ENCODE results near the gene RHBDD2.
A peak's percentile ranks its signal among the peaks of the same experiment; 100 is the strongest.

RHBDD2 gene

DNA sequence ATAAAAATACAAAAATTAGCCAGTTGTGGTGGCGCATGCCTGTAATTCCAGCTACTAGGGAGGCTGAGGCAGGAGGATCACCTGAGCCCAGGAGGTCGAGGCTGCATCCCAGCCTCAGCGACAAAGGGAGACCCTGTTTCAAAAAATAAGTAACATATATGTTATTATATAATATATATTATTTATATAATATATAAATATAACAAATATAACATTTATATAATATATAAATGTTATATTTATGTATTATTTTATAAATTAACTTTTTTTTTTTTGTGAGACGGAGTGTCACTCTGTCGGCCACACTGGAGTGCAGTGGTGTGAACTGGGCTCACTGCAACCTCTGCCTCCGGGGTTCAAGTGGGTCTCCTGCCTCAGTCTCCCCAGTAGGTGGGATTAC is 34.6 kb downstream of the RHBDD2 start:
- ChIA-PET POLR2A (no interaction called here), CTCF (interaction anchor here (1.2 kb wide), 1 partner anchor 10 kb away, joined by 7 read pairs; no protein-coding TSS in a partner anchor)
- DNase-seq (ENCODE audit: extremely low spot score): no peak
- TF ChIP-seq, protein P1, sequence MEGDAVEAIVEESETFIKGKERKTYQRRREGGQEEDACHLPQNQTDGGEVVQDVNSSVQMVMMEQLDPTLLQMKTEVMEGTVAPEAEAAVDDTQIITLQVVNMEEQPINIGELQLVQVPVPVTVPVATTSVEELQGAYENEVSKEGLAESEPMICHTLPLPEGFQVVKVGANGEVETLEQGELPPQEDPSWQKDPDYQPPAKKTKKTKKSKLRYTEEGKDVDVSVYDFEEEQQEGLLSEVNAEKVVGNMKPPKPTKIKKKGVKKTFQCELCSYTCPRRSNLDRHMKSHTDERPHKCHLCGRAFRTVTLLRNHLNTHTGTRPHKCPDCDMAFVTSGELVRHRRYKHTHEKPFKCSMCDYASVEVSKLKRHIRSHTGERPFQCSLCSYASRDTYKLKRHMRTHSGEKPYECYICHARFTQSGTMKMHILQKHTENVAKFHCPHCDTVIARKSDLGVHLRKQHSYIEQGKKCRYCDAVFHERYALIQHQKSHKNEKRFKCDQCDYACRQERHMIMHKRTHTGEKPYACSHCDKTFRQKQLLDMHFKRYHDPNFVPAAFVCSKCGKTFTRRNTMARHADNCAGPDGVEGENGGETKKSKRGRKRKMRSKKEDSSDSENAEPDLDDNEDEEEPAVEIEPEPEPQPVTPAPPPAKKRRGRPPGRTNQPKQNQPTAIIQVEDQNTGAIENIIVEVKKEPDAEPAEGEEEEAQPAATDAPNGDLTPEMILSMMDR (IDR thresholded peaks at IDR 0.05; ENCODE audit: control extremely low read depth, extremely low read depth, low read depth, missing control alignments): no peak

DNA sequence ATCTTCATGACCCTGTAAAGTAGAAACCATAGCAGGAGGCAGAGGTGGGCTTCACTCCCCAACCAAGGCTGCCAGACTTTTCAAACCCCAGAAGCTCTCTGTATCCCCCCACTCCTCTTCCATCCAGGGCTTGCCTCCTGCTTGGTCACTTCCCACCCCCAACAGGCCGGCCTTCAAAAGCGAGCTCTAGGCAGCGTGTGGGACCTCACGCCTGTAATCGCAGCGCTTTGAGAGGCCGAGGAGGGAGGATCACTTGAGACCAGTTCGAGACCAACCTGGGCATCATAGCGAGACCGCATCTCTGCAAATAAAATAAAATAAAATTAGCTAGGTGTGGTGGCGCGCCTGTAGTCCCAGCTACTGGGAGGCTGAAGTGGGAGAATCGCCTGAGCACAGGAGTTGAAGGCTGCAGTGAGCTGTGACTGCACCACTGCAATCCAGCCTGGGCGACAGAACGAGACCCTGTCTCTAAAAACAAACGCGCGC is 35.4 kb downstream of the RHBDD2 start:
- DNase-seq (ENCODE audit: extremely low spot score): no peak
- POLR2A ChIA-PET: interaction anchor here (0.6 to 3.5 kb wide), 4 partner anchors 12 to 155 kb away, joined by 3 to 21 read pairs (median 7); partner anchors contain the start of genes MDH2 and STYXL1
- TF ChIP-seq, protein P1 (IDR thresholded peaks at IDR 0.05; ENCODE audit: control extremely low read depth, extremely low read depth, low read depth, missing control alignments): no peak
- CTCF ChIA-PET: interaction anchor here (1.1 to 3.5 kb wide), 4 partner anchors 11 to 106 kb away, joined by 3 to 17 read pairs (median 5); no protein-coding TSS in a partner anchor

DNA sequence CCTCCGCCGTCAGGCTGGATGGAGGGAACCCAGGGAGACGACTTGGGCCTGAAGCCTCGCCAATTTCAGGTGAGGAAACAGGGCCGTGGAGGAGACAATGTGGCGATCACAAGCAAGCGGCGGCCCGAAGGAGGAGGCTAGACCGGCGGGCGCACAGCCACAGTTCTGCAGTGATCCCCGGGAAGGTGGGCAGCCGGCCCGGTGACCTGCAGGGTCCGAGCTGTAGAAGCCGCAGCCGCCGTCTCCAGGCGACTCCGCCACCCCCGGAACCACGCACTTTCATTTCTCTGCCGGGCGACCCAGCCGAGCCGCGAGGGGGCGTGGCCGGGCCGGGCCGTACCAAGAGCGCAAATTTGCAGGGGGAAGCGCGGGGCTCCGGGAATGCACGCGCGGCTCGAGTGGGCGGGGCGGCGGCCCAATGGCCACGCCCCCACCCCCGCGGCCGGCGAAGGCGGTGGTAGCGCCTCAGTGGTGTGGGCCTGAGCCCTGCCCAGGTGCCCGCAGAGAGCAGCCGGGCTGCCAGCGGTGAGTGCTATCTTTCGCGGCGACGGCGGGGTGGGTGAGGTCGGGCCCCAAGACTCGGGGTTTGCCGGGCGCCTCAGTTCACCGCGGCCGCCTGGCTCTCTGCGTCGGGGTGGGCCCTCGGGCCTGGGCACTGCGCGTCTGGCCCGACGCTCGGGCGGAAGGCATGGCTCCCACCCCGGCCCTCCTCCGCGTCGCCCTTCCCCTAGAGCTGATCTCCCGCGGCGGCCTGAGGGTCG is 36.0 kb downstream of the RHBDD2 start, which contains the start of gene POR:
Gene POR (plus strand): TSS at position 501 of the 761 bp plus-strand sequence. CDS start 38,847 bp downstream, outside the sequence.
- ChIA-PET POLR2A (interaction anchor here (1.1 to 3.5 kb wide), 5 partner anchors 11 to 133 kb away, joined by 3 to 21 read pairs (median 6); partner anchors contain the start of genes MDH2 and STYXL1), CTCF (interaction anchor here (0.7 to 3.5 kb wide), 6 partner anchors 10 to 348 kb away, joined by 3 to 17 read pairs (median 3); partner anchors contain the start of gene MDH2)
- peak; percentile 97 for DNase-seq (ENCODE audit: extremely low spot score)
- TF ChIP-seq, protein P1 (IDR thresholded peaks at IDR 0.05; ENCODE audit: control extremely low read depth, extremely low read depth, low read depth, missing control alignments): no peak

DNA sequence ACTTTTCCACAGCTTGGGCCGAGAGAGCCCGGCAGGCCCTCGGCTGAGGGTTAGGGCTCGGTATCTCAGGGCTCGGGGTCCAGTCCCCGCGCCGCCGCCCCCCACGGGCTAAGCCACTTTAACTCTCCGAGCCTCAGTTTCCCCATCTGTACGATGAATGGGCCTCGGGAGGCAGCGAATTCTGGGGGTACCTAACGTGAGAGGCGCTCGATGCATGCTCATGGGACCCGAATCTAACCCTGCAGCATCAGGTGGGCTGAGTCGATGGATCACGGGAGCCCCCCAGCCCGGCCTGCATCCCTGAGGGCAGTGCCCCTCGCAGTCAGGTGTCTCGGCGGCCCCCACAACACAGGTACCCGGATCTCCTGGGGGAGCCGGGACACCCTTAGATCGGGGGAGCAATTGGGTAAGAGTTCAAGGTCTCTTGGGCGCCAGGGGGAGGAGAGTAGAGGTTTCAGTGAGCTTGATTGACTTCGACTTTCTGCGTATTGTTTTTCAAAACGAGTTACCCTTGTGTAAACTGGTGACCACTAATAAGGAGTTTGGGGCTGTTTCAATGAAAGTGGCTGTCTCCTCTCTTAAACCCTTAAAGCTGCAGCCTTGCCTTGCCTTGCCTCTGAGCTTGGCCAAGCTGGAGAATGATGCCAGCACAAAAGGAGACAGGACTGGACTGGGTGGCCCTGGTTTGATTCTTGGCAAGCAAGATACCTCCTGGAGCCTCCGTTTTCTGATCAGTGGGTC is 36.8 kb downstream of the RHBDD2 start:
- TF ChIP-seq, protein P1 (IDR thresholded peaks at IDR 0.05; ENCODE audit: control extremely low read depth, extremely low read depth, low read depth, missing control alignments): no peak
- ChIA-PET POLR2A (interaction anchor here (0.6 to 3.5 kb wide), 6 partner anchors 10 to 481 kb away, joined by 3 to 21 read pairs (median 4); partner anchors contain the start of genes MDH2 and STYXL1), CTCF (interaction anchor here (0.9 to 3.5 kb wide), 3 partner anchors 50 to 347 kb away, joined by 3 to 17 read pairs (median 3); no protein-coding TSS in a partner anchor)
- peak; percentile 41 for DNase-seq (ENCODE audit: extremely low spot score)

DNA sequence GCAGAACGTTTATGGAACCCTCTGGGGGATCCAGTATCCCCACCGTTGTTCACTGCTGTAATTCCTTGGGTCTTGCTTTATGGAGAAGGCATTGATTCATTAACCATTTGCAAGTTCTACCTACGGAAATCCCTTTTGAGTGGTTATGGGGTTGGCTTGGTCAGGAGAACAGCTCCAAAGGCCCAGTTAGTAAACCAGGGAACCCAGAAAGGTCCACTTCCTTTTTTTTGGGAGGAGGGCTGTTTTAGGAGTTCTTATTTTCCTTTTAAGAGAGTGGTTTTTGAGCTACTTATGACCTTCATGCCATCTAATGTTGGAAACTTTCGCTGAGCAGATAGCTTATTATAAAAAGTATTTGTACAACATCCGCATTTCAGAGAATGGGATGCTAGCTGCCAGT is 37.4 kb downstream of the RHBDD2 start:
- TF ChIP-seq, protein P1 (IDR thresholded peaks at IDR 0.05; ENCODE audit: control extremely low read depth, extremely low read depth, low read depth, missing control alignments): no peak
- no peak for DNase-seq (ENCODE audit: extremely low spot score)
- POLR2A ChIA-PET: interaction anchor here (0.6 to 3.5 kb wide), 6 partner anchors 10 to 482 kb away, joined by 3 to 21 read pairs (median 5); no protein-coding TSS in a partner anchor
- CTCF ChIA-PET: interaction anchor here (0.9 to 3.5 kb wide), 3 partner anchors 50 to 347 kb away, joined by 3 to 17 read pairs (median 3); no protein-coding TSS in a partner anchor

Data from GM10248 (cell line).